K562 (cell line): ENCODE results near the gene EPHA1. TPM values are rescaled to one million over a fixed set of nuclear protein-coding genes. Genes with fewer than 3 reads are reported as not detected.

Experiments
- CC2D1A ChIP-seq: fragments of 450-650 bp; IDR thresholded peaks from 2 replicates; pipeline ENCODE4 v1.6.1; 2017; ENCODE audit warnings: mild to moderate bottlenecking
- ESRRB ChIP-seq: fragments of 250-450 bp; sonication (Bioruptor Pico); IDR thresholded peaks from 2 replicates; pipeline ENCODE4 v1.5.0; 2020; ENCODE audit warnings: mild to moderate bottlenecking, moderate library complexity, borderline replicate concordance
- GTF2E2 ChIP-seq: fragments of 200-800 bp; sonication (Bioruptor generic); IDR thresholded peaks from 2 replicates; pipeline ENCODE4 v1.6.1; 2016; ENCODE audit warnings: missing genetic modification characterization, missing compliant biosample characterization
- L3MBTL2 ChIP-seq: fragments of 450-650 bp; IDR thresholded peaks from 2 replicates; pipeline ENCODE4 v1.6.1; 2016; ENCODE audit warnings: mild to moderate bottlenecking, moderate library complexity
- PHB ChIP-seq: fragments of 250-450 bp; sonication (Bioruptor Pico); IDR thresholded peaks from 2 replicates; pipeline ENCODE4 v1.5.0; 2021
- RBFOX2 ChIP-seq: fragments of 200-400 bp; formaldehyde crosslinking; IDR thresholded peaks from 2 replicates; pipeline ENCODE4 v1.6.1; 2017; ENCODE audit warnings: low read depth, mild to moderate bottlenecking, low read length, moderate library complexity
- RHOXF2B ChIP-seq: fragments of 250-450 bp; sonication (Bioruptor Pico); conservative IDR thresholded peaks from 2 replicates; pipeline ENCODE4 v1.5.1; 2021
- STAT6 ChIP-seq: sonication (generic); formaldehyde crosslinking; IDR thresholded peaks from 2 replicates; pipeline ENCODE4 v1.8.1; 2023; ENCODE audit warnings: mild to moderate bottlenecking, missing genetic modification reagents
- THRAP3 ChIP-seq: fragments of 450-650 bp; IDR thresholded peaks from 2 replicates; pipeline ENCODE4 v1.6.1; 2016; ENCODE audit warnings: mild to moderate bottlenecking, inconsistent platforms, borderline replicate concordance
- ZC3H4 ChIP-seq: sonication (generic); formaldehyde crosslinking; IDR thresholded peaks from 2 replicates; pipeline ENCODE4 v1.9.0; 2021; ENCODE audit warnings: missing genetic modification reagents, borderline replicate concordance
- ZNF197 ChIP-seq: fragments of 200-800 bp; sonication (Bioruptor generic); IDR thresholded peaks from 2 replicates; pipeline ENCODE4 v1.6.1; 2016; ENCODE audit warnings: low read depth, missing genetic modification characterization, missing compliant biosample characterization
- polyA plus RNA-seq, 8 experiments: library from polyadenylated mRNA; depleted of rRNA in 4 of 8; stranded (reverse) in 5 of 8; unstranded in 3 of 8; fragments of >200 nt; fragmentation: Nextera tagmentation in 2 of 8; fragmentation: Illumina TruSeq in 1 of 8; extraction: Ambion mirVana in 2 of 8; extraction: Trizol in 1 of 8; gene quantifications; 2 replicates each; pipeline versions ENCODE4 v1.2.1 to v1.2.3, GENCODE V29; 2011 to 2014; ENCODE audit warnings: inconsistent platforms in 1 of 8, missing spikeins in 1 of 8
- total RNA-seq, 7 experiments: library from RNA; depleted of rRNA in 6 of 7; stranded (reverse); fragments of >200 nt in 6 of 7; fragmentation: Illumina TruSeq in 2 of 7; extraction: Trizol in 2 of 7; gene quantifications; 2 replicates each; pipeline versions ENCODE4 v1.2.1 to v1.2.3, GENCODE V29; 2011 to 2021; ENCODE audit warnings: low replicate concordance in 1 of 7
- TF ChIP-seq, protein P1 (sequence below): fragments of 450-650 bp; IDR thresholded peaks from 2 replicates; pipeline ENCODE4 v1.6.1; 2016; ENCODE audit warnings: low read depth
- TF ChIP-seq, protein P2 (sequence below): sonication (generic); formaldehyde crosslinking; IDR thresholded peaks from 2 replicates; pipeline ENCODE4 v1.4.0; 2020; ENCODE audit warnings: mild to moderate bottlenecking, missing genetic modification reagents

The EPHA1 gene
- total and polyA plus RNA-seq, 9 of the 15 experiments (the other 6 are each of a cell fraction or from before 2014, with no cell fraction given): 0.22 to 0.57 (median 0.32) TPM; not detected in 6

DNA sequence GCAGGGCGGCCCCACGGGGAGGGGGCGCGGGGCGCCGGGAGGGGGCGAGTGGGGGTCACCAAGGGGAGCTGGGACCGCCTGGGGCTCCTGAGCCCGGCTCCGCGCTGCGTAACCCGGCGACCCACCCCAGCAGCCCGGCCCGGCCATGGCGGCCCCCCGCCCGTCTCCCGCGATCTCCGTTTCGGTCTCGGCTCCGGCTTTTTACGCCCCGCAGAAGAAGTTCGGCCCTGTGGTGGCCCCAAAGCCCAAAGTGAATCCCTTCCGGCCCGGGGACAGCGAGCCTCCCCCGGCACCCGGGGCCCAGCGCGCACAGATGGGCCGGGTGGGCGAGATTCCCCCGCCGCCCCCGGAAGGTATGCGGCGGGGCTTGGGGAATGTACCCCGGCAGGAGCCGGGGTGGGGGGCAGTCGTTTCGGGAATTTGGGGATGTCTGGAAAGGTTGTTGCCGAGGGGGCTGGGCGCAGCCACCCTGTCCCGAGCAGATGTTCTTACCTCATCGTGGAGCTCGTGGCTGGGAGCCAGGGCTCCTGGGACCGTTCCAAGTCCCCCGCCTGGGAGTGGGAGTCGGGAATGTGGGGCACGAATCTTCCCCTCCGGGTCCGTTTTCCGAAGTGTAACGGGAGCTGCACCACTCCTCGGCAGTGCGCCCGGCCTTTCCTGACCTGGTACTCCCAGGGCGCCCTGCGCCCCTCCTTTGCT, 27.1 kb downstream of the EPHA1 start (continued):
- TF ChIP-seq, protein P1, sequence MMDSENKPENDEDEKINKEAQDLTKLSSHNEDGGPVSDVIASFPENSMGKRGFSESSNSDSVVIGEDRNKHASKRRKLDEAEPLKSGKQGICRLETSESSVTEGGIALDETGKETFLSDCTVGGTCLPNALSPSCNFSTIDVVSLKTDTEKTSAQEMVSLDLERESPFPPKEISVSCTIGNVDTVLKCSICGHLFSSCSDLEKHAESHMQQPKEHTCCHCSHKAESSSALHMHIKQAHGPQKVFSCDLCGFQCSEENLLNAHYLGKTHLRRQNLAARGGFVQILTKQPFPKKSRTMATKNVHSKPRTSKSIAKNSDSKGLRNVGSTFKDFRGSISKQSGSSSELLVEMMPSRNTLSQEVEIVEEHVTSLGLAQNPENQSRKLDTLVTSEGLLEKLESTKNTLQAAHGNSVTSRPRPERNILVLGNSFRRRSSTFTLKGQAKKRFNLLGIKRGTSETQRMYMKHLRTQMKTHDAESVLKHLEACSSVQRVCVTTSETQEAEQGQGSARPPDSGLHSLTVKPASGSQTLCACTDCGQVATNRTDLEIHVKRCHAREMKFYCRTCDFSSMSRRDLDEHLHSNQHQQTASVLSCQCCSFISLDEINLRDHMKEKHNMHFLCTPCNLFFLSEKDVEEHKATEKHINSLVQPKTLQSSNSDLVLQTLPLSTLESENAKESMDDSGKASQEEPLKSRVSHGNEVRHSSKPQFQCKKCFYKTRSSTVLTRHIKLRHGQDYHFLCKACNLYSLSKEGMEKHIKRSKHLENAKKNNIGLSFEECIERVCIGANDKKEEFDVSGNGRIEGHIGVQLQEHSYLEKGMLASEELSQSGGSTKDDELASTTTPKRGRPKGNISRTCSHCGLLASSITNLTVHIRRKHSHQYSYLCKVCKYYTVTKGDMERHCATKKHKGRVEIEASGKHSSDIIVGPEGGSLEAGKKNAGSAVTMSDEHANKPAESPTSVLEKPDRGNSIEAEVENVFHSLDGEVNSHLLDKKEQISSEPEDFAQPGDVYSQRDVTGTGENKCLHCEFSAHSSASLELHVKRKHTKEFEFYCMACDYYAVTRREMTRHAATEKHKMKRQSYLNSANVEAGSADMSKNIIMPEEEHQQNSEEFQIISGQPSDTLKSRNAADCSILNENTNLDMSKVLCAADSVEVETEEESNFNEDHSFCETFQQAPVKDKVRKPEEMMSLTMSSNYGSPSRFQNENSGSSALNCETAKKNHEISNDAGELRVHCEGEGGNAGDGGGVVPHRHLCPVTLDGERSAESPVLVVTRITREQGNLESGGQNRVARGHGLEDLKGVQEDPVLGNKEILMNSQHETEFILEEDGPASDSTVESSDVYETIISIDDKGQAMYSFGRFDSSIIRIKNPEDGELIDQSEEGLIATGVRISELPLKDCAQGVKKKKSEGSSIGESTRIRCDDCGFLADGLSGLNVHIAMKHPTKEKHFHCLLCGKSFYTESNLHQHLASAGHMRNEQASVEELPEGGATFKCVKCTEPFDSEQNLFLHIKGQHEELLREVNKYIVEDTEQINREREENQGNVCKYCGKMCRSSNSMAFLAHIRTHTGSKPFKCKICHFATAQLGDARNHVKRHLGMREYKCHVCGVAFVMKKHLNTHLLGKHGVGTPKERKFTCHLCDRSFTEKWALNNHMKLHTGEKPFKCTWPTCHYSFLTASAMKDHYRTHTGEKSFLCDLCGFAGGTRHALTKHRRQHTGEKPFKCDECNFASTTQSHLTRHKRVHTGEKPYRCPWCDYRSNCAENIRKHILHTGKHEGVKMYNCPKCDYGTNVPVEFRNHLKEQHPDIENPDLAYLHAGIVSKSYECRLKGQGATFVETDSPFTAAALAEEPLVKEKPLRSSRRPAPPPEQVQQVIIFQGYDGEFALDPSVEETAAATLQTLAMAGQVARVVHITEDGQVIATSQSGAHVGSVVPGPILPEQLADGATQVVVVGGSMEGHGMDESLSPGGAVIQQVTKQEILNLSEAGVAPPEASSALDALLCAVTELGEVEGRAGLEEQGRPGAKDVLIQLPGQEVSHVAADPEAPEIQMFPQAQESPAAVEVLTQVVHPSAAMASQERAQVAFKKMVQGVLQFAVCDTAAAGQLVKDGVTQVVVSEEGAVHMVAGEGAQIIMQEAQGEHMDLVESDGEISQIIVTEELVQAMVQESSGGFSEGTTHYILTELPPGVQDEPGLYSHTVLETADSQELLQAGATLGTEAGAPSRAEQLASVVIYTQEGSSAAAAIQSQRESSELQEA: no peak
- TF ChIP-seq PHB (no peak), STAT6 (CRISPR knock-in tag) (no peak), GTF2E2 (tag) (peak; percentile 93), ESRRB (CRISPR knock-in tag) (no peak), THRAP3 (no peak), L3MBTL2 (no peak), RBFOX2 (peak; percentile 88), RHOXF2B (CRISPR knock-in tag) (no peak), ZC3H4 (CRISPR knock-in tag) (peak; percentile 68; the same call in 1 of the 2 replicates), CC2D1A (0 out of 2 replicates have a peak, but pooled peaks have one; percentile 12), ZNF197 (no peak)
- TF ChIP-seq, protein P2, sequence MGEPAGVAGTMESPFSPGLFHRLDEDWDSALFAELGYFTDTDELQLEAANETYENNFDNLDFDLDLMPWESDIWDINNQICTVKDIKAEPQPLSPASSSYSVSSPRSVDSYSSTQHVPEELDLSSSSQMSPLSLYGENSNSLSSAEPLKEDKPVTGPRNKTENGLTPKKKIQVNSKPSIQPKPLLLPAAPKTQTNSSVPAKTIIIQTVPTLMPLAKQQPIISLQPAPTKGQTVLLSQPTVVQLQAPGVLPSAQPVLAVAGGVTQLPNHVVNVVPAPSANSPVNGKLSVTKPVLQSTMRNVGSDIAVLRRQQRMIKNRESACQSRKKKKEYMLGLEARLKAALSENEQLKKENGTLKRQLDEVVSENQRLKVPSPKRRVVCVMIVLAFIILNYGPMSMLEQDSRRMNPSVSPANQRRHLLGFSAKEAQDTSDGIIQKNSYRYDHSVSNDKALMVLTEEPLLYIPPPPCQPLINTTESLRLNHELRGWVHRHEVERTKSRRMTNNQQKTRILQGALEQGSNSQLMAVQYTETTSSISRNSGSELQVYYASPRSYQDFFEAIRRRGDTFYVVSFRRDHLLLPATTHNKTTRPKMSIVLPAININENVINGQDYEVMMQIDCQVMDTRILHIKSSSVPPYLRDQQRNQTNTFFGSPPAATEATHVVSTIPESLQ (CRISPR knock-in tag): no peak
